ENCODE measurements around the gene EGF. TPM values are rescaled to one million over a fixed set of nuclear protein-coding genes. Genes with fewer than 3 reads are reported as not detected.

Gene EGF
- total RNA-seq = under 0.01 and 0.26 TPM in 2 replicates

GRCh38 chr4:109912706-109913595 lies at the start of gene EGF:
Gene EGF (plus strand): TSS chr4:109912883. CDS start chr4:109913336, 453 bp downstream.

Other genes starting within 250 kb of the EGF start
- 29.9 and 35.0 TPM in 2 replicates for gene CASP6, start 209.4 kb upstream of the EGF start, total RNA-seq
- 53.1 and 88.4 TPM in 2 replicates for gene PLA2G12A, start 182.8 kb upstream of the EGF start, total RNA-seq
- gene CFI, start 110.9 kb upstream of the EGF start, total RNA-seq = 1.8 and 4.9 TPM in 2 replicates
- gene GAR1, start 97.1 kb upstream of the EGF start, total RNA-seq = 1.4 and 2.7 TPM in 2 replicates
- not detected in 2 replicates for gene RRH, start 84.9 kb upstream of the EGF start, total RNA-seq
- under 0.01 TPM in 2 replicates for gene LRIT3, start 64.8 kb upstream of the EGF start, total RNA-seq

Measured in bronchial smooth muscle cell (primary cell).